OCI-LY1 (cell line): ENCODE data around the gene ABHD18.
"Not testable (repeated sequence)": the region's sequence is repeated elsewhere in the genome, so short reads cannot be mapped to it uniquely, and the experiment has no call there.

Experiments
- CTCF ChIP-seq: fragments of 200-600 bp; sonication (generic), shearing (Covaris generic); IDR thresholded peaks from 2 replicates; pipeline ENCODE4 v1.5.1; 2017; ENCODE audit warnings: mild to moderate bottlenecking, antibody characterized with exemption, low read length, moderate library complexity, mixed read lengths
- EZH2 ChIP-seq: fragments of 200-600 bp; sonication (generic), shearing (Covaris generic); IDR thresholded peaks from 2 replicates; pipeline ENCODE4 v1.8.0; 2017; ENCODE audit warnings: borderline replicate concordance, mixed run types, mild to moderate bottlenecking, antibody characterized with exemption, low read length, moderate library complexity, mixed read lengths

GRCh38 chr4:128054907-128055306 is 89.7 kb downstream of the ABHD18 start:
- not testable (repeated sequence) for TF ChIP-seq CTCF, EZH2
